Measurements from ENCODE around the gene UBE2U. TPM values are rescaled to one million over a fixed set of nuclear protein-coding genes. Genes with fewer than 3 reads are reported as not detected.

UBE2U gene
- polyA plus RNA-seq, 1 donor: 0.15 TPM

- H3K4me3 ChIP-seq (ENCODE audit: low read length): no peak overlapping the region
- H3K36me3 ChIP-seq (ENCODE audit: control insufficient read depth, insufficient read depth, low read length): no peaks in the 10 kb centered on the region
- H3K4me1 ChIP-seq (ENCODE audit: control insufficient read depth, insufficient read depth, low read length): peaks cover 17% of the 10 kb centered on the region
- no CpG with 5 or more reads among the region's 3 CpGs for WGBS (ENCODE audit: insufficient coverage, low lambda C conversion rate)
- peak overlapping the region; percentile 6 for H3K27ac ChIP-seq (ENCODE audit: low read length)
- peak; percentile 35 to 67 for DNase-seq
- no peaks in the 10 kb centered on the region for H3K9me3 ChIP-seq (ENCODE audit: control insufficient read depth, low read depth, low read length)
- H3K27me3 ChIP-seq (ENCODE audit: control insufficient read depth, insufficient read depth, low read length): no peaks in the 10 kb centered on the region
Observed at GRCh38 chr1:64171797-64172281, 31.6 kb upstream of the UBE2U start.

GRCh38 chr1:64172458-64172983, 30.9 kb upstream of the UBE2U start:
- Histone ChIP-seq H3K36me3 (ENCODE audit: control insufficient read depth, insufficient read depth, low read length) (no peaks in the 10 kb centered on the region), H3K4me1 (ENCODE audit: control insufficient read depth, insufficient read depth, low read length) (peaks cover 17% of the 10 kb centered on the region), H3K4me3 (ENCODE audit: low read length) (no peak overlapping the region), H3K27ac (ENCODE audit: low read length) (no peak overlapping the region), H3K9me3 (ENCODE audit: control insufficient read depth, low read depth, low read length) (no peaks in the 10 kb centered on the region), H3K27me3 (ENCODE audit: control insufficient read depth, insufficient read depth, low read length) (no peaks in the 10 kb centered on the region)
- 0% methylated on average over 1 of the region's 3 CpGs for WGBS (ENCODE audit: insufficient coverage, low lambda C conversion rate)
- peak in 1 of 2 donors; percentile 54 for DNase-seq

DNA sequence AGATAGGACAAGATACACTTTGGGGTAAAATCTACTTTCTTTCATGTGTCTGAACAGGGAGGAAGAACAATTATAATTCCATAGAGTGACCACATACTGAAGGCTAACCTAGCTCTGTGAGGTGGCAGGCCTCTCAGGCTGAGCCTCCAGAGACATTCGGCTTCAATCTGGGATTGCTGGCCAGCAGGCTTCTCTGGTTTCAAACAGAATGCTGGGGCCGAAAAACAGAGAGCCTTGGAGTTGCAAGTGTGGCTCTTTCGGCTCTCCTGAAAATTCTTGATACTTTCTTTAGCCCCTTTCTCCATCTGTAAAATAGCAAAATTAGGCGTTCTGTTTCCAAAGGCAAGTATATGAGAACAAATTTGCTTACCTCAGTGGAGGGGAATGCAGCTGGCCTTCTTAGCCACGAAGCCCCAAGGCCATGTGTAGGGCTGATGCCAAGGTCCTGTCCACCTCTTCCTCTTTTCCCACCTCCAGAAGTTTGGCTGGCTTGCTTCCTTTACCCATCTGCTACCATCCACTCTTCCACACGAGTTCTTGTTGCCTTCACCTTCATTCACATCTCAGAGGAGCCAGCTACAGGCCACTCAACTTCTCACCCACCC, 30.0 kb upstream of the UBE2U start:
- H3K27ac ChIP-seq (ENCODE audit: low read length): no peak overlapping the region
- H3K4me1 ChIP-seq (ENCODE audit: control insufficient read depth, insufficient read depth, low read length): peaks cover 17% of the 10 kb centered on the region
- WGBS (ENCODE audit: insufficient coverage, low lambda C conversion rate): 100% methylated on average over 1 of the region's 6 CpGs
- no peaks in the 10 kb centered on the region for H3K9me3 ChIP-seq (ENCODE audit: control insufficient read depth, low read depth, low read length)
- DNase-seq: no peak
- no peaks in the 10 kb centered on the region for H3K27me3 ChIP-seq (ENCODE audit: control insufficient read depth, insufficient read depth, low read length)
- peaks cover 5% of the 10 kb centered on the region for H3K36me3 ChIP-seq (ENCODE audit: control insufficient read depth, insufficient read depth, low read length)
- no peak overlapping the region for H3K4me3 ChIP-seq (ENCODE audit: low read length)

DNA sequence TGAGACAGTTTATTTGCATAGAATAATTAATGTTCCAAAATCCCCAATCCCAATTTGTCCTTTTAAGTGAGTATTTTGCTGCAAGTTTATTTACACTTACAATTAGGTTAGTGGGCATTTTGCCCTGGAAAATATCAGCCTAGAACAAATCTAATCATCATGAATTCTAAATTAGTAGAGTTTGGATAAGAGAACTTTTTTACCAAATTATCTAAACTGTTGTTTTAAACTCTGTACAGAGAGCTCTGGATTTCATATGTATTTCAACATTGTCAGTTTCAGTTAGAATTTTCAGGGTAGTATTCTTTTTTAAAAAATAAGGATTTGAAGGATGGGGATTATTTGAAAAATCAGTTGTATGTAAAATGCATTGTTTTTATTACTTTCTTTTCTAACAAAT, 27.8 kb upstream of the UBE2U start:
- H3K4me1 ChIP-seq (ENCODE audit: control insufficient read depth, insufficient read depth, low read length): peaks cover 17% of the 10 kb centered on the region
- H3K27me3 ChIP-seq (ENCODE audit: control insufficient read depth, insufficient read depth, low read length): no peaks in the 10 kb centered on the region
- no peak overlapping the region for H3K27ac ChIP-seq (ENCODE audit: low read length)
- no peak overlapping the region for H3K4me3 ChIP-seq (ENCODE audit: low read length)
- DNase-seq: no peak
- H3K9me3 ChIP-seq (ENCODE audit: control insufficient read depth, low read depth, low read length): no peaks in the 10 kb centered on the region
- peaks cover 5% of the 10 kb centered on the region for H3K36me3 ChIP-seq (ENCODE audit: control insufficient read depth, insufficient read depth, low read length)

- peaks cover 5% of the 10 kb centered on the region for H3K36me3 ChIP-seq (ENCODE audit: control insufficient read depth, insufficient read depth, low read length)
- H3K27ac ChIP-seq (ENCODE audit: low read length): no peak overlapping the region
- H3K4me1 ChIP-seq (ENCODE audit: control insufficient read depth, insufficient read depth, low read length): peaks cover 10% of the 10 kb centered on the region
- no peak for DNase-seq
- no peaks in the 10 kb centered on the region for H3K9me3 ChIP-seq (ENCODE audit: control insufficient read depth, low read depth, low read length)
- 86% methylated on average over 2 of the region's 3 CpGs for WGBS (ENCODE audit: insufficient coverage, low lambda C conversion rate)
- no peak overlapping the region for H3K4me3 ChIP-seq (ENCODE audit: low read length)
- H3K27me3 ChIP-seq (ENCODE audit: control insufficient read depth, insufficient read depth, low read length): no peaks in the 10 kb centered on the region
Observed at GRCh38 chr1:64176659-64177058, 26.8 kb upstream of the UBE2U start.

- no peak for DNase-seq
- no peak overlapping the region for H3K4me3 ChIP-seq (ENCODE audit: low read length)
- peaks cover 5% of the 10 kb centered on the region for H3K36me3 ChIP-seq (ENCODE audit: control insufficient read depth, insufficient read depth, low read length)
- H3K9me3 ChIP-seq (ENCODE audit: control insufficient read depth, low read depth, low read length): no peaks in the 10 kb centered on the region
- no peaks in the 10 kb centered on the region for H3K4me1 ChIP-seq (ENCODE audit: control insufficient read depth, insufficient read depth, low read length)
- H3K27ac ChIP-seq (ENCODE audit: low read length): no peak overlapping the region
- H3K27me3 ChIP-seq (ENCODE audit: control insufficient read depth, insufficient read depth, low read length): no peaks in the 10 kb centered on the region
- no CpG with 5 or more reads among the region's 4 CpGs for WGBS (ENCODE audit: insufficient coverage, low lambda C conversion rate)
Observed at GRCh38 chr1:64179588-64179987, 23.8 kb upstream of the UBE2U start.

DNA sequence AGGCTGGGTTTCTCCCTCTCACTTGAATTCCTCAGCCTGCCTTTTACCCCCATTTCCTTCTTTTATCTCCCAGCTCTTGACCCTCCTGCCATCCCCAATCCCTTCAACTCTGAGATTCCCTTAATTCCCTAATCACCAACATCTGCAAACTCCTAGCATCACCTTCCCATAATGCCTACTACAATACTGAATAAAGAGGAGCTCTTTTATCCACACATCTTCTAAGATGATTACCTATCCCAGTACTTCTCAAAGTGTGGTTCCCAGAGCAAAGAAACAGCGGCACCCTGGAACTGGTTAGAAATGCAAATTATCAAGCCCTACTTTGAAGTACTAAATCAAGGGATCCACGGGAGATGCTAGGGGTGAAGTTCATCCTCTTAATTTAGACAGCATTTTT, 21.2 kb upstream of the UBE2U start:
- DNase-seq: no peak
- no CpG with 5 or more reads among the region's 2 CpGs for WGBS (ENCODE audit: insufficient coverage, low lambda C conversion rate)

GRCh38 chr1:64183395-64184002, 19.9 kb upstream of the UBE2U start:
- no peak overlapping the region for H3K27ac ChIP-seq (ENCODE audit: low read length)
- H3K36me3 ChIP-seq (ENCODE audit: control insufficient read depth, insufficient read depth, low read length): no peaks in the 10 kb centered on the region
- no peaks in the 10 kb centered on the region for H3K27me3 ChIP-seq (ENCODE audit: control insufficient read depth, insufficient read depth, low read length)
- no CpG with 5 or more reads among the region's 5 CpGs for WGBS (ENCODE audit: insufficient coverage, low lambda C conversion rate)
- peak in 1 of 2 donors; percentile 29 for DNase-seq
- H3K9me3 ChIP-seq (ENCODE audit: control insufficient read depth, low read depth, low read length): no peaks in the 10 kb centered on the region
- H3K4me1 ChIP-seq (ENCODE audit: control insufficient read depth, insufficient read depth, low read length): no peaks in the 10 kb centered on the region
- no peak overlapping the region for H3K4me3 ChIP-seq (ENCODE audit: low read length)

More for the DNA sequence above, 21.2 kb upstream of the UBE2U start:
- no peak overlapping the region for H3K4me3 ChIP-seq (ENCODE audit: low read length)
- H3K4me1 ChIP-seq (ENCODE audit: control insufficient read depth, insufficient read depth, low read length): no peaks in the 10 kb centered on the region
- H3K9me3 ChIP-seq (ENCODE audit: control insufficient read depth, low read depth, low read length): no peaks in the 10 kb centered on the region
- no peak overlapping the region for H3K27ac ChIP-seq (ENCODE audit: low read length)
- H3K27me3 ChIP-seq (ENCODE audit: control insufficient read depth, insufficient read depth, low read length): no peaks in the 10 kb centered on the region
- H3K36me3 ChIP-seq (ENCODE audit: control insufficient read depth, insufficient read depth, low read length): peaks cover 5% of the 10 kb centered on the region

DNA sequence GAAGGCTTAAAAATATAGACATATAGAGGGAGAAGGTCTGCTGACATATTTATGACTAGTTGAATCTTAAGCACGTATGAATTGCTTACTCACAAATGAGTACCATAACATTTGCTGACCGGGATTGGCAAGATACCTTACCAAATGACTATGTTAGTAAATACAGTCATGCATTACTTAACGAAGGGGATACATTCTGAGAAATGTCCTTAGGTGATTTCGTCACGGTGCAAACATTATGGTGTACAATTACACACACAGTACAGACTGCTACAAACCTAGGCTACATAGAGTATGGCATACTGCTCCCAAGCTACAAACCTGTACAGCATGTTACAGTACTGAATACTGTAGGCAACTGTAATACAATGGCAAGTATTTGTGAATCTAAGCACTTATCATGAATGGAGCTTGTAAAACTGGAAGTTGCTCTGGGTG, 19.4 kb upstream of the UBE2U start:
- H3K27ac ChIP-seq (ENCODE audit: low read length): no peak overlapping the region
- no peaks in the 10 kb centered on the region for H3K4me1 ChIP-seq (ENCODE audit: control insufficient read depth, insufficient read depth, low read length)
- no peaks in the 10 kb centered on the region for H3K9me3 ChIP-seq (ENCODE audit: control insufficient read depth, low read depth, low read length)
- H3K27me3 ChIP-seq (ENCODE audit: control insufficient read depth, insufficient read depth, low read length): no peaks in the 10 kb centered on the region
- no peak for DNase-seq
- no peaks in the 10 kb centered on the region for H3K36me3 ChIP-seq (ENCODE audit: control insufficient read depth, insufficient read depth, low read length)
- no peak overlapping the region for H3K4me3 ChIP-seq (ENCODE audit: low read length)
- no CpG with 5 or more reads among the region's 5 CpGs for WGBS (ENCODE audit: insufficient coverage, low lambda C conversion rate)

DNA sequence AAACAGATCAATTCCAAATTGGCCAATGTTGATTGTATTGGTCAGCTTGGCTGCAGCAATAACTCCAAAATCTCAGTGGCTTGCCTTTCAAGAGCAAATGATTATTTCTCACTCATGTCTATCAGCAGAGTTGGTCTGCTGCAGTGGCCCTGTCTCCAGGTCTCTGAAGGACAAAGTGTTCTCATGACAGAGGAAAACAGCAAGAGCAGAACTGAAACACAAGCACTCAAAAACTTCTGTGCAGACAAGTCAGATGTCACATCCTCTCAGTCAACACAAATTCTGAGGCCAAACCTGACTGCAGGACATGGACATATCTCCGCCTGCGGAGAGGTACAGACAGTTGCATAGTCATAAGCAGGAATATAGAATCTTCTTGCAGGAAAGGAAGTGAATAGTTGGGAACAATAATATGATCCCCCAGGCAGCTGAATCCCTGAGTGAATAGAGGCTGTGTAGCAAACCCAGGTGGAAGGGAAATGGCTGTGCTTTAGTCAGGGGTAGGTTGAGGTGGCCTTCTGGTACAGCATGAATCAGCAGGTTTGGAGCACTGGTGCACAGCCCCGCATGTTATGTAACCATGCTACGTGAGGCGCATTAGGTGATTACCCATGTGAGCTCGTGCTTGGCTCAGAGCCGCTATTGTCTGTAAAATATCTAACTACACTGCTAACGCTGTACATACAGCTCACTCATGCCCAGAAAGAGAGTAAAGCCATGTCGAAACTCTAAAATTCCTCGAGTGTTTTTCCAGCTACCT, 17.1 kb upstream of the UBE2U start:
- Histone ChIP-seq H3K36me3 (ENCODE audit: control insufficient read depth, insufficient read depth, low read length) (no peaks in the 10 kb centered on the region), H3K27me3 (ENCODE audit: control insufficient read depth, insufficient read depth, low read length) (no peaks in the 10 kb centered on the region), H3K27ac (ENCODE audit: low read length) (no peak overlapping the region), H3K4me1 (ENCODE audit: control insufficient read depth, insufficient read depth, low read length) (no peaks in the 10 kb centered on the region), H3K9me3 (ENCODE audit: control insufficient read depth, low read depth, low read length) (no peaks in the 10 kb centered on the region), H3K4me3 (ENCODE audit: low read length) (no peak overlapping the region)
- WGBS (ENCODE audit: insufficient coverage, low lambda C conversion rate): 100% methylated on average over 1 of the region's 10 CpGs
- DNase-seq: no peak
